K562 treated with DMSO at 1 percent for 4 hours (cell line): Measurements from ENCODE around the gene ZNRF2. TPM values are rescaled to one million over a fixed set of nuclear protein-coding genes. Genes with fewer than 3 reads are reported as not detected.

Experiments
- total RNA-seq: library from RNA; unstranded; fragments of 300-600 nt; gene quantifications from 2 replicates; pipeline ENCODE4 v1.2.3, GENCODE V29; 2022; ENCODE audit not compliant: insufficient read depth

Gene ZNRF2
- total RNA-seq = 5.6 and 6.1 TPM in 2 replicates

DNA sequence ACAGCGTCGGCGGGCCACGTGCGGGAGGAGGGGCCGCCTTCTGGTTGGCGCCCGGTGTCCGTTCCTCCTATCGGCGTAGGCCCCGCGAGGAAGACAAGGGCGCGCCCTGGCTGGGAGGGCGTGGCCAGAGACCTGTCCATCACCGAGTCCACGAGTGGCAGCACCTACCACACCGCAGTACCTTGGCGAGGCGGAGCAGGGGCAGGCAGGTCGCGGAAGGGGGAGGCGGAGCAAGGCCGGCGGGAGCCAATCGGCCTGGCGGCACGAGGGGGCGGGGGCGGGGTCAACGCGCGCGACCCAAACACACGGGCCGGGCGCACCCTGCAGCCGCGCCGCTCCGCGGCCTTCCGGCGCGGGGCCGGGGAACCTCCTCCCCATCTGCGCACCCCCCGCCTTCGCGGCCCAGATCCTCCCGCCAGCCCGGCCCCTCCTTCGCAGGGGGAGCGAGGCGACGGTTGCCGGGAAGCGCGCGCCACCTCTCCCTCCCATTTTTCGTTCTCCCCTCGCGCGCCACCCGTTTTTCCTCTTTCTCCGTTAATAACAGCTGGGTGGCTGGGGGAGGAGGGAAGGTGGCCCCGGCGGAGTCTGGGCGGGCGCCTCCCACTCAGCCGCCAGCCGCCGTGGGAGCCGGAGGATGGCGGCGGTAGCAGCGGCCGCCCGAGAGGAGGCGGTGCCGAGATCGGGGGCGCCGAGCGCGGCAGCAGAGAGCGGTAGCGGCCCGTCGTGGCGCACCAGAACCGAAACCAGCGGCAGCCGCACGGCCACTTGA lies at the start of gene ZNRF2:
Gene ZNRF2, plus strand, starts transcription at position 300 of the 769 bp plus-strand sequence. CDS start 761 bp downstream, outside the sequence.

Other genes with a start within 250 kb of the ZNRF2 start
- 3.8 and 5.8 TPM in 2 replicates for gene MTURN, start 149.6 kb upstream of the ZNRF2 start, total RNA-seq
- gene NOD1, start 194.2 kb downstream of the ZNRF2 start, total RNA-seq = 3.5 and 5.9 TPM in 2 replicates
- gene GGCT, start 220.2 kb downstream of the ZNRF2 start, total RNA-seq = 58.7 and 65.4 TPM in 2 replicates